ENCODE results near the gene SATL1. TPM values are rescaled to one million over a fixed set of nuclear protein-coding genes. Genes with fewer than 3 reads are reported as not detected.

The SATL1 gene
- total and polyA plus RNA-seq, 9 of the 15 experiments (the other 6 are each of a cell fraction or from before 2014, with no cell fraction given): 0.03 to 0.07 (median 0.05) TPM; not detected in 3

DNA sequence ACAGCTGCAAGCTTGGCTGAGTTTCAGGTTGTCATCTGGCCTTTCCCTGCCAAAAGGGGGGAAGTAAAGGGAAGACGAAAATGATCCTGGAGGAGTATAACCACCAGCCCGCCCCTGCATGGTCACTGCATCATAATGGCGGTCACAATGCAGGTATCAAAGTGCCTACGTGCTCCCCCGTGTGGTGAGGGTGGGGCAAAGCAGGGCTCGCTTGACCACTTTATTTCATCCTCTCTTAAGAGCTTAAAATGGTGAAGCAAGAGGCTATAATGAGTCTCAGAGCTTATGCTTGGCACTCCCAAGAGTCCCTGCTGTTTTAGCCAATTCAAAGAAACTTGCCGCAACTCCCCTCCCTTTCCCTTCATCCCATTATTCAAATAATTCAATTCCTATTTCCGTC is 134.3 kb downstream of the SATL1 start (continued):
- no peak for TF ChIP-seq RCOR1 (IDR thresholded peaks at IDR 0.05; ENCODE audit: borderline replicate concordance in 1 of 2, low read depth in 2 of 2, low read length in 2 of 2)

DNA sequence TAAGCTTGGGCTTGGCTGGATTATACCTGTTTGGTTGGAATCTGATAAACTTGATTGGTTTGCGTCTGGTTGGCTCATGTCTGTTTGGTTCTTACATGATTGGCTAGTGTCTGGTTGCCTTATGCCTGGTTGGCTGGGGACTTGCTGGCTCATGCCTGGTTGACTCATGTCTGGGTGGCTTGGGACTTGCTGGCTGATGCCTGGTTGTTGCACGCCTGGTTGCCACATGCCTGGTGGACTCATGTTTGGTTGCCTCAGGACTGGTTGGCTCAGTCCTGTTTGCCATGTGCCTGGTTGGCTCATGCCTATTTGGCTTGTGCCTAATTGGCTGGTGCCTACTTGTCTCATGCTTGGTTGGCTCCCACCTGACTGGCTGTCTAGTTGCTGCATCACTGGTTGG is 135.4 kb downstream of the SATL1 start:
- WGBS (ENCODE audit: insufficient coverage, low coverage, missing lambda C conversion rate): 8% methylated on average over 2 of the region's 2 CpGs
- no peaks in the 10 kb centered on the region for H3K9me1 ChIP-seq (ENCODE audit: control insufficient read depth, insufficient read depth, low read length)
- DNase-seq (ENCODE audit: extremely low read depth in 1 of 4, low spot score in 3 of 4): no peak
- H2AFZ ChIP-seq (ENCODE audit: low read depth, low read length): no peak overlapping the region
- H3K4me1 ChIP-seq (replicated peaks in 1 of 2; ENCODE audit: control insufficient read depth in 2 of 2, insufficient read depth in 2 of 2, low read length in 2 of 2): no peaks in the 10 kb centered on the region
- no peaks in the 10 kb centered on the region for H3K27me3 ChIP-seq (ENCODE audit: control insufficient read depth in 2 of 2, insufficient read depth in 2 of 2, low read length in 2 of 2)
- no peak for TF ChIP-seq KDM1A (IDR thresholded peaks at IDR 0.05)
- TF ChIP-seq, protein P1, sequence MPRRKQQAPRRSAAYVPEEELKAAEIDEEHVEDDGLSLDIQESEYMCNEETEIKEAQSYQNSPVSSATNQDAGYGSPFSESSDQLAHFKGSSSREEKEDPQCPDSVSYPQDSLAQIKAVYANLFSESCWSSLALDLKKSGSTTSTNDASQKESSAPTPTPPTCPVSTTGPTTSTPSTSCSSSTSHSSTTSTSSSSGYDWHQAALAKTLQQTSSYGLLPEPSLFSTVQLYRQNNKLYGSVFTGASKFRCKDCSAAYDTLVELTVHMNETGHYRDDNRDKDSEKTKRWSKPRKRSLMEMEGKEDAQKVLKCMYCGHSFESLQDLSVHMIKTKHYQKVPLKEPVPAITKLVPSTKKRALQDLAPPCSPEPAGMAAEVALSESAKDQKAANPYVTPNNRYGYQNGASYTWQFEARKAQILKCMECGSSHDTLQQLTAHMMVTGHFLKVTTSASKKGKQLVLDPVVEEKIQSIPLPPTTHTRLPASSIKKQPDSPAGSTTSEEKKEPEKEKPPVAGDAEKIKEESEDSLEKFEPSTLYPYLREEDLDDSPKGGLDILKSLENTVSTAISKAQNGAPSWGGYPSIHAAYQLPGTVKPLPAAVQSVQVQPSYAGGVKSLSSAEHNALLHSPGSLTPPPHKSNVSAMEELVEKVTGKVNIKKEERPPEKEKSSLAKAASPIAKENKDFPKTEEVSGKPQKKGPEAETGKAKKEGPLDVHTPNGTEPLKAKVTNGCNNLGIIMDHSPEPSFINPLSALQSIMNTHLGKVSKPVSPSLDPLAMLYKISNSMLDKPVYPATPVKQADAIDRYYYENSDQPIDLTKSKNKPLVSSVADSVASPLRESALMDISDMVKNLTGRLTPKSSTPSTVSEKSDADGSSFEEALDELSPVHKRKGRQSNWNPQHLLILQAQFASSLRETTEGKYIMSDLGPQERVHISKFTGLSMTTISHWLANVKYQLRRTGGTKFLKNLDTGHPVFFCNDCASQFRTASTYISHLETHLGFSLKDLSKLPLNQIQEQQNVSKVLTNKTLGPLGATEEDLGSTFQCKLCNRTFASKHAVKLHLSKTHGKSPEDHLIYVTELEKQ (CRISPR knock-in tag; IDR thresholded peaks at IDR 0.05): no peak
- TF ChIP-seq MTF1 (CRISPR knock-in tag; IDR thresholded peaks at IDR 0.05; ENCODE audit: borderline replicate concordance): no peak
- no peak for TF ChIP-seq RB1 (IDR thresholded peaks at IDR 0.05; ENCODE audit: low read depth)
- TF ChIP-seq ZNF57 (CRISPR knock-in tag; IDR thresholded peaks at IDR 0.05): no peak
- POLR2A ChIA-PET: no interaction called here
- H3K4me3 ChIP-seq: no peak overlapping the region
- no TSS peak for BruUV-seq (replicated peaks)
- H3K9me3 ChIP-seq (replicated peaks; ENCODE audit: control insufficient read depth, insufficient read depth, low read depth, low read length): no peaks in the 10 kb centered on the region
- CTCF ChIA-PET (ENCODE audit: low intra/inter-chr PET ratio): no interaction called here
- intact Hi-C loops (cut with micrococcal nuclease) (loop anchor here (2.0 kb wide), 2 partner anchors 23 to 379 kb away; no protein-coding TSS in a partner anchor), in situ Hi-C loops (cut with MboI) (loop anchor here (25.0 kb wide), 1 partner anchor 429 kb away; no protein-coding TSS in a partner anchor)
- no peaks in the 10 kb centered on the region for H4K20me1 ChIP-seq (replicated peaks; ENCODE audit: control insufficient read depth, insufficient read depth, low read length)
- H3K9ac ChIP-seq (ENCODE audit: insufficient read depth in 1 of 2, low read depth in 2 of 2, low read length in 2 of 2): no peak overlapping the region
- H3K36me3 ChIP-seq (ENCODE audit: control insufficient read depth, insufficient read depth, low read length): no peaks in the 10 kb centered on the region
- no peaks in the 10 kb centered on the region for H3K79me2 ChIP-seq (ENCODE audit: control insufficient read depth, insufficient read depth, low read length)
- no peak for FAIRE-seq
- H3K27ac ChIP-seq (ENCODE audit: extremely low read depth, low read depth, low read length): no peak overlapping the region
- H3K4me2 ChIP-seq (ENCODE audit: insufficient read depth, low read length): no peak overlapping the region
- no peak for ATAC-seq

Data from K562 (cell line).